Measurements from ENCODE around the gene CETP. TPM values are rescaled to one million over a fixed set of nuclear protein-coding genes. Genes with fewer than 3 reads are reported as not detected.

Gene CETP
- total and polyA plus RNA-seq, 2 of the 8 experiments (the other 6 are each of a cell fraction or from before 2014, with no cell fraction given), result not detected

DNA sequence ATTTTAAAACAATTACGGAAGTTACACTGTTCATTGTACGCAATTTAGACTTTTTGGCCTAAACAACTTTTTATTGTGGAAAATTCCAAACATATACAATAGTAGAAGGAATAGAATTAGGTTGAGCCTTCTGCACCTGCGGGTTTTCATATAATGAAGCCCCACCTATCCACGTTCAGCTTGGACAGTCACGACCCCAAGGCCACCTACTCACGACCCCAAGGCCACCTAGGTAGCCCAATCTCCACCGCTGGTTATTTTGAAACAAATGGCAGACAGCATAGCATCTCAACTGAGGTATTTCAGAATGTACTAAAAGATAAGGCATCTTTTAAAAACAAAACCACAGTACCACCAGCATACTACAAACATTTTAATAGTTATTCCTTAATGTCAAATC, 28.2 kb downstream of the CETP start:
- Histone ChIP-seq H2BK15ac (ENCODE audit: low read length) (no peak overlapping the region), H3K27ac (ENCODE audit: low read depth, low read length) (no peak overlapping the region), H3K4ac (replicated peaks; ENCODE audit: insufficient read length, low read depth, low read length) (no peak overlapping the region), H3K4me2 (ENCODE audit: insufficient read depth in 1 of 2, low read depth in 2 of 2, low read length in 2 of 2) (peak overlapping the region; percentile 76 to 93), H3K18ac (ENCODE audit: extremely low read depth, low read length) (no peak overlapping the region), H2AFZ (ENCODE audit: low read length) (peak overlapping the region; percentile 16; the same call in 1 of the 2 replicates), H2BK5ac (ENCODE audit: low read depth, low read length) (no peak overlapping the region), H2BK120ac (replicated peaks; ENCODE audit: low read depth, low read length) (no peak overlapping the region), H4K5ac (ENCODE audit: insufficient read length, low read depth, low read length) (no peak overlapping the region), H4K91ac (replicated peaks; ENCODE audit: insufficient read length, low read length) (no peak overlapping the region), H2AK5ac (ENCODE audit: low read depth, low read length) (no peak overlapping the region), H3K4me3 (ENCODE audit: extremely low read depth in 1 of 4, insufficient read depth in 2 of 4, low read depth in 3 of 4, low read length in 4 of 4) (peak overlapping the region; percentile 43 to 78 (median 56); a peak in 6 of 8 replicates), H4K8ac (ENCODE audit: extremely low read depth, insufficient read depth, low read length) (peak overlapping the region; percentile 83; the same call in 1 of the 2 replicates), H4K20me1 (replicated peaks in 1 of 2; ENCODE audit: control insufficient read depth in 1 of 2, insufficient read depth in 2 of 2, low read length in 2 of 2) (no peaks in the 10 kb centered on the region), H3K36me3 (ENCODE audit: control insufficient read depth in 2 of 4, insufficient read depth in 4 of 4, low read length in 3 of 4) (no peaks in the 10 kb centered on the region), H3K79me1 (ENCODE audit: low read depth, low read length) (no peaks in the 10 kb centered on the region), H3K23ac (ENCODE audit: insufficient read length) (no peak overlapping the region), H3K9me3 (ENCODE audit: insufficient read depth in 2 of 2, low read depth in 1 of 2, low read length in 1 of 2) (no peaks in the 10 kb centered on the region), H3K23me2 (ENCODE audit: low read depth, low read length) (peaks cover 8% of the 10 kb centered on the region; the same call in 1 of the 2 replicates), H3K79me2 (ENCODE audit: control insufficient read depth in 1 of 2, insufficient read depth in 2 of 2, low read length in 2 of 2) (no peaks in the 10 kb centered on the region), H2BK20ac (ENCODE audit: low read length) (no peak overlapping the region), H3K14ac (ENCODE audit: insufficient read length) (no peak overlapping the region), H3K56ac (replicated peaks; ENCODE audit: insufficient read length, low read depth, low read length) (no peak overlapping the region), H3K27me3 (replicated peaks in 1 of 4; ENCODE audit: control insufficient read depth in 3 of 4, extremely low read depth in 1 of 4, insufficient read depth in 3 of 4, low read length in 3 of 4) (peaks cover 0 to 33% (median 26%) of the 10 kb centered on the region in 4 experiments; a peak in 6 of 7 replicates), H2BK12ac (ENCODE audit: low read depth, low read length) (no peak overlapping the region), H3K9ac (replicated peaks in 1 of 4; ENCODE audit: extremely low read depth in 1 of 4, low read depth in 3 of 4, low read length in 3 of 4) (no peak overlapping the region), H3K4me1 (replicated peaks in 1 of 4; ENCODE audit: control insufficient read depth in 3 of 4, insufficient read depth in 4 of 4, low read length in 3 of 4) (peaks cover 0 to 9% (median 3%) of the 10 kb centered on the region in 4 experiments; a peak in 4 of 7 replicates)
- ChIA-PET POLR2A (ENCODE audit: partially characterized antibody) (interaction anchor here (0.9 to 1.6 kb wide), 3 partner anchors 9 to 105 kb away, joined by 3 to 4 read pairs (median 3); no protein-coding TSS in a partner anchor), CTCF (ENCODE audit: partially characterized antibody) (interaction anchor here (0.7 to 2.7 kb wide), 5 partner anchors 13 to 57 kb away, joined by 3 to 13 read pairs (median 3); no protein-coding TSS in a partner anchor)
- DNase-seq (ENCODE audit: low read depth in 1 of 2, low spot score in 2 of 2), result no peak
- FAIRE-seq, result no peak
- TF ChIP-seq ZNF274 (IDR thresholded peaks at IDR 0.05; ENCODE audit: borderline replicate concordance, extremely low read depth, low read length) (no peak), ASH2L (IDR thresholded peaks at IDR 0.05; ENCODE audit: low read length) (no peak), CTBP2 (IDR thresholded peaks at IDR 0.05; ENCODE audit: borderline replicate concordance, insufficient read depth, insufficient read length, low read length) (no peak), FOSL1 (IDR thresholded peaks at IDR 0.05; ENCODE audit: insufficient read depth, low read depth, low read length) (no peak), GTF2F1 (IDR thresholded peaks at IDR 0.05; ENCODE audit: borderline replicate concordance, low read depth, low read length) (no peak)
- WGBS, 2 experiments (ENCODE audit: extremely low coverage in 1 of 2, insufficient coverage in 1 of 2, insufficient read length in 1 of 2, insufficient replicate concordance in 2 of 2, low coverage in 1 of 2, low lambda C conversion rate in 2 of 2, missing lambda C conversion rate in 1 of 2), result 69% methylated on average over 7 of the region's 7 CpGs; no CpG with 5 or more reads in 1 of the 2 experiments
